Tibial nerve (tissue), 4 donors: ENCODE data around the gene ZNF311.

ENCODE experiments used
- CTCF ChIP-seq, 5 experiments: fragments of 200-600 bp in 3 of 5; fragments of 450-650 bp in 2 of 5; sonication (generic) in 3 of 5; IDR thresholded peaks; one replicate each; pipeline ENCODE4 v1.5.1; 2016 to 2019; ENCODE audit warnings: antibody characterized with exemption in 5 of 5, mild to moderate bottlenecking in 3 of 5, moderate library complexity in 2 of 5
- EP300 ChIP-seq, 2 donors: sonication (generic); formaldehyde crosslinking; IDR thresholded peaks; one replicate each; pipeline ENCODE4 v1.6.1; 2017; ENCODE audit warnings: antibody characterized with exemption in 2 of 2, mild to moderate bottlenecking in 1 of 2
- POLR2A ChIP-seq, 2 donors: fragments of 450-650 bp; IDR thresholded peaks; one replicate each; pipeline ENCODE4 v1.6.1; 2017; ENCODE audit warnings: antibody characterized with exemption in 2 of 2, mild to moderate bottlenecking in 2 of 2, moderate library complexity in 2 of 2

GRCh38 chr6:29025927-29026585 is 20.9 kb upstream of the ZNF311 start:
- no peak for TF ChIP-seq CTCF (IDR thresholded peaks at IDR 0.05)
- no peak for TF ChIP-seq EP300 (IDR thresholded peaks at IDR 0.05)
- TF ChIP-seq POLR2A (IDR thresholded peaks at IDR 0.05), result no peak
